Fibroblast of gingiva (primary cell): ENCODE results near the gene GSAP.

Source experiments
- DNase-seq: peaks from one replicate; pipeline ENCODE4 v3.0.0-alpha.2; 2011; ENCODE audit warnings: low read depth

The GSAP gene

DNA sequence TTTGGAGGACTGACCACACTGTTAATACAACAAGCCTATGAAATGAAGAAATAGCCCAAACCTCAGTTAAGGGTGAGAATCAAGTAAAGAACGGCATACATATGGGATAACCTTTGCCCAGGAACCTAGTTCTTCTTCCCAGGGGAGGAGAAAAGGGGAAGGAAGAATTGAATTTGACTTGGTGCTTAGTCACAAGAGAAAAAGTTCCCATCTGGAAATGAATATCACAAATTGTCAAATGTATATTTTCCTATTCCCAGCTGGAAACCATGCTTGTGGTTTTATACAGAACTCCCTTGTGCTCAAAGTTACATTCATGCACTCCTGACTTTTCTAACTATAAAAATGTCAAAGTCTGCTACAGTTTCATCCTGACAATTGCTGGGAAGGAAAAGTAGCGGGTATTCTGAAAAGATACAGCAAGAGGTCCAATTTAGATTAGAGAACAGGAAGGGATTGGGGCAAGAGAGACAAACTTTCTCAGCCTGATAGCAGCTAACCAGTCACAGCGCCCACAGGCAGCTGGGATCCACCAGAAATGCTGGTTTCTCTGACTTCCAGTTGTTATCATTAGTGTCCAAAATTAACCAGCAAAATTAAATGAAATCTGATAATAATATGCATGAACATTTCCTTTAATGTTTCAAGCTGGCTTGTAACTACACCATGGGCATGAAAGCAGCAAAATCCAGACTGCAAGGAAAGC is 18.6 kb upstream of the GSAP start:
- DNase-seq, result no peak

DNA sequence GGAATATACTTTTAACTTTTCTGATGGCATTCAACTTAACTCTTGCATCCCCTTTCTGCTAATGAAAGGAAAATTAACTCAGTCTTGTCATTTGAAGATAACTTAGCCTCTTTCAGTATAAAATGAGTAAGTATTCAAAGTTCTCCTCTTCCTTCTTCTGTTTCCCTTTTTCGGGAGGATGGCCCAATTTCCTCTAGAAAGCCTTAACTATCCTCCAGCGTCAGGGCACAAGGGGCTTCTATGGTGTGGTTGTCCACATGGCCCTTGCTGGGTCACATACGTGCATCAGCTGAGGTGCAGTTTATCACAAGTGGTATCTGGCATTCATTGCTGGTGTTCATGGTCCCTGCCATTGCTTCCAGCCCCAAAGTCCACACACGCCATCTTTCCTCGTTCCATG is 17.8 kb upstream of the GSAP start:
- DNase-seq, result no peak

DNA sequence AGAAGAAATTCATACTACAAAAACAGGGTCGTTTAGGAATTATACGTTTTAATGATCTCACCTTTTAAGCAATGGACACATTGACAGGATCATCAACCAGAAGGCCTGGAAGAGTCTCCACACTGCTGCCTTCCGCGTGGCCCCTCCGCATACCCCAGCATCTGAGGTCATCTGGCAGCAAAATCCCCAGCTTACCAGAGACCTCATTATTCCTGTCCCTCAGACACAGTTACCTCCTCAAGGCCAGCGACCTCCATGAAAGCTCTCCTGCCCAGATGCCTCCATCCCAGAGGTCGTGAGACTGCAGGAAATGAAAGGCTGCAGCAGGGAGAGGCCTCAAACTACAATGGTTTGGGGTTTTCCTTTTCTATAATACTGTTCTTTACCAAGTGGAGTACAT is 14.8 kb upstream of the GSAP start:
- DNase-seq, result no peak

DNA sequence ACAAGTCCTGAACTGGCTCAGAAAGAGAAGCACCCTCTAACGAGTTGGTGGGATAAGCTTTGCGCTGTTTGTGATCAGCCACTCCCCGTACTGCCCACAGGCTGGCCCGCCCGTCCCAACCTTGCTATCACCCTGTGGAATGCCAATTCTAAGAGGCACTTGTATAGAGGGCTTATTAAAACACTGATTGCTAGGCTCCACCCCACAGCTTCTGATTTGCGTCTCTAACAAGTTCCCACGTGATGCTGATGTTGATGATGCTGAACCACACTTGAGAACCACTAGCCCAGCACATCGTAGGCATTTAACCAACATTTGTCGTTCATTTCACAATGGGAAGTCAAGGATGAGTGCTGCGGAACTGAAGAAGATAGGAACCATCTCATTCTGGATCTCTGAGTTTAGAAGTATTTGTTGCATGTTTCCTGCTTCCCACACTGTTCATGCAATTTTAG is 12.7 kb upstream of the GSAP start:
- no peak for DNase-seq

DNA sequence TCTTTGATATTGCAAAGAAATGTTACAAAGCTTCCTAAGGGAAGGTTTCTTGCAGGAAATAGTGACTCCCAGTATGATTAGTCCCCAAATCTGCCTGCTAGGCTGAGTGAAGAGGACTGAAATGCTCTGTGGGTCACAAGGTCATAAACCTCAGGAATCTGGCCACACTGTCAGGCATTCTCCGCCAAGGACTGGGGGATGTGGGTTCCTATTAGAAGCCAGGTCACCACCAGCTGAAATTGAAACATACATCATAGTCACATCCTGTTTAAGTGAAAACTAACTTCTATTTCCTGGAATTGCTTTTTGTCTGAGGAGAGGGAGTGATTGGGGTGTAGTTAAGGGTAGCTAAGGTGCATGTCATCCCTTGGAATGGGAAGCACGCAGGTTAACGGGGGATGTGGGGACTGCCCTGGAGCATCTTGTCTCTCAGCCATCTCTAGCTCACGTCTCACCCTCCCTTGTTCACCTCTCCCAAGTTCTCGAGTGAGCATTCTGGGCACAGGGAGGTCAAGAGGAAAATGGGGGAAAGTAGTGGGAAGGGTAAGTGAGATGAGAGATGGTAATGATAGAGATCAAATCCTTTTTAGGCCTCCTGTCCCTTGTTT is 12.0 kb upstream of the GSAP start:
- no peak for DNase-seq

DNA sequence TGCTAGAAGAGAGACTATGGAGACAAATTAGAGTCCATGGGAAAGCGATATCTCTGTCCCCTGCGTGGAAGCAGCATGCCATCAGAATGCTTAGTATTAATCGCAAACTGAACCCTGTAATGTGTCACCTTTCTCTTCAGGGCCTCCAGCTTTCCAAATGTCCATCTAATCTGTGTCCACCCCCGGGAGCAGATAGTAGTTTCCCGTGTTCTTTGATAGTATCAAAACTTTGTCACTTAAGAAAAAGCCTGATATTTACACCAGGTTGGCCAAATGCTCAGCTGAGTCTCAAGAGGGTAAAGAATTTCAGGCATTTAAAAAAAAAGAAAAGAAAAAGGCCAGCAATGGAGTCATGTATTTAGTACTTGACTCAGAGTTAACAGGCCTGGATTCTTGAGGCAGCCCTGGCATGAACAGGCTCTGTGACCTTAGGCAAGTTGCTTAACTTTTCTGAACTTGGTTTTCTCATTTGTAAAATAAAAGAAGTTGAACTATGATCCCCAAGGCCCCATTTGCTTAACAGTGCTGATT is 10.4 kb upstream of the GSAP start:
- DNase-seq, result peak; percentile 70

DNA sequence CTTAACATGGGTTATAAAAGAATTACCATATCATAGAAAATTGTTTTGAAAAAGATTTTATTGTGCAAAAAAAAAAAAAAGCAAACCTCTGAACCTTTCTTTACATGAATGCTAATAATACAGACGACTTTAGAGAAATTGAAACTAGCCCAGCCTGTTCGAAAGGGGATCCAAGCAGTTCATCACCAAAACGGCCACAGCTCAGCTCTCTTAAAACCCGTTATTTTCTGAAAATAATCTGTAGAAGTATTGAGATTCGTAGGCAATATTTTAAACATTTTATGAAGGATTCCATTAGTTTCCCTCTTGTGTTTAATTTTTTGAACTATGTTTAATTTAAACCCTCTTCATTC is 9.9 kb upstream of the GSAP start:
- DNase-seq, result no peak

DNA sequence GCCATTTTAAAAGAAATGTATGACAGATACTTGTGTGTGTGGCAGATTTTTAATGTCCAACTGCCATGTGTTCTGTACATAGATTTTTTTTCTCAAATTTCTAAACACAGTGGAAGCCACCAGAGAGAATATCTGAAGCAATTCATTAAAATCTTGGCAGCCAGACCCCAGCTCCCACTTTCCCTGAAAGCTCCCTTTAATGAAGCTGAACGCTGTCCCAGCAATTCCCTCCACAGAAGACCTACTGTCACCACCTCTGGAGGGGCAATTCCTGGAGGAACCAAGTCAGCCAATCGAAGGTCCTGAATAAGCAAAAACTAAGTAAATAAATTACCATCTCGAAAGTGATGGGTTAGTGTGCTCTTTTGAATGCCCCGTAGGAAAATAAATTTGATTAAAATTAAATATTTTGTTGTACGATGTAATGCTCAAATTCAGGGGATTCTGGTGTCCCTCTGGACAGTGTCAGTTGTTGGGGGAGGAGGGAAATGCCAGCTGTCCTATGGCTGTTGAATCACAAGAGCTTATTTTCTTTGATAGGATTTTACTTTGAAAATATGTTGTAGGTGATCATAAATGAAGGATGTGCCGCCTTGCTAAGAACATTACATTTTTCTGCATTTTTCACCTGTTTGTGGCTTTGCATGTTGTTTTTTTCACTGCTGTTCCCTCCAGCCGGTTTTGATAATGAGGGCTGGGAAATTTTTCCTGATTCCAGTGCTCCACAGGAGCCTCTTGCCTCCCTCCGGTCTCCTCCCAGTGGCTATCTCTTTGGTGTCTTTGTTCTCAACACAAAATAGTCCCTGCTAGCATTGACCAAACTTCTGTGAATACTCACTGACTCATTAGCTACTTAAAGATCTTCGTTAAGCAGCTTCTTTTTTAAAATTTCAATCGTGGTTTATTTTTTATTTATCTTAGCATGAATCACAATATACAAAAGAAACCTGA is 9.2 kb upstream of the GSAP start:
- DNase-seq, result no peak

DNA sequence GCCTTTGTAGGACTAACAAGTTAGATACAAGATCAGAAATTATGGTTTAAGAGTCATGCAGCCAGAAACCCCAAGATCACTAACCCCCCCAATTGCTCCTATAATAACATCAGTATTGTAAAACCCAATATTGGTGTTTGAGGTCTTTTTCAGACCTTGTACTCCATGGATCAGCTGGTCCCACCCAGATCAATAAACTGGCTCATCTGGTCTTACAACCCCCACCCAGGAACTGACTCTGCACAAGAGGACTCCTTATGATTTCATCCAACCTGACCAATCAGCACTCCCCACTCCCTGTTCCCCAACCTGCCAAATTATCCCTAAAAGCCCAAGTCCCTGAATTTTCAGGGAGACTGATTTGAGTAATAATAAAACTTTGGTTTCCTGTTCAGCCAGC is 6.4 kb upstream of the GSAP start:
- DNase-seq, result no peak

DNA sequence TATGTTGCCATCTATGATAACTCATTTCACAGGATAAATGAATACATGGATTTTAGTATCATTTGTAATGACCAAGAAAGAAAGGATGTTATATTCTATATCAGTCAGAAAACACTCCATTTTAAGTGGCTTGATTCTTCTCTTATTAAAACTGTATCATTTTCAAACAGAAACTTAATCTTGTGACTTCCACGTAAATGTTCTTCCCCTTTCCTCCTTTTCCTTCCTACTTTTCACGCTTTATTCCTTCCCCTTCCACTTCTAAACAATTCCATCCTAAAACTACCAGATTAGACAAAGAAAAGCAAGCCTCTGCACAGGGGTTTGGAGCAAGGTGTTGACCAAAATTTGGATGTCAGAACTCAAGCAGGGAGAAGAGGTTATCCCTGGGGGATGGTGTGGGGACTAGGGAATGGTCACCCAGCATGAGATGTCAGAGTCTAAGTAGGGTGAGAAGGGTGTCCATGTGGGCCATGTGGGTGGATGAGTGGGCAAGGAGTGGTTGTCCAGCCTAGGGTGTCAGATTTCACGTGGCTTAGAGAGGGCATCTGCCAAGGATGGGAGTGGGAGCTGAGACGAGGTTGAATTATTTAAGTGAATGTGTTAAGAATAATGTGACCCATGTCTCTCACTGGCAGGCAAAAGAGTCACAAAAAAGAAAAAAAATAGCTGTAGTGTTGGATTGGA is 5.0 kb upstream of the GSAP start:
- no peak for DNase-seq

DNA sequence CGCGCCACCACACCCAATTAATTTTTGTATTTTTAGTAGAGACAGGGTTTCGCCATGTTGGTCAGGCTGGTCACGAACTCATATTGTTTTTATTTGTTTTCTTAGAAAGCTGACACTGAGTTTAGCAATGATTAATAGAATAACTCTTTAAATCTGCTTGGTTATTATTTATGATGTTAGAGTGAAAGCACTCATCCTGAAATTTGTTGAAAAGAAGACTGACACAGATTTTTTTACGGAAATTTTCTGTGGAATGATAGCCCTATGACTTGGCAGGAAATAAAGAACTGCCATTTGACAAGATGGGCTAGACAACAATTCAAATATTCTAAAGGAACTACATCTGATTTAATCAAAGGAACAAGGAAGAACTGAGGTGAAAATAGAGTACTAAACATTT is 4.3 kb upstream of the GSAP start:
- DNase-seq, result no peak

DNA sequence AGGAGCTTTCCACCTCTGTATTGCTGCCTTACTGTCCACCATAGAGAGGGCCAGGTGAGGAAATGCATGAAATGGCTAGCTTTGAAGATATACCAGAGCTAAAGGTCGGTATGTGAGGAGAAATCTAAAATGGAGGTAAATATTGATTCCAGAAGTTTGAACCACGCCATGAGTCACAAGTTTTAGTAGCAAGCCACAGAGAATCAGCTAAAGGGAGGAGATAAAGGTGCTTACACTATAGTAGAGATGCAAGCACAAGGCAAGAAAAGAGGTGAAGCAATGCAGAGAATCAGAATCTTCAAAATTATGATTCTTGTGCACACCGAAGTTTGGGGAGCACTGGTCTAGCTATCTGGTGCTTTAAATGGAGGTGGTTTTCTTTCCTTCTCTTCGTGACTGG is 3.0 kb upstream of the GSAP start:
- no peak for DNase-seq

DNA sequence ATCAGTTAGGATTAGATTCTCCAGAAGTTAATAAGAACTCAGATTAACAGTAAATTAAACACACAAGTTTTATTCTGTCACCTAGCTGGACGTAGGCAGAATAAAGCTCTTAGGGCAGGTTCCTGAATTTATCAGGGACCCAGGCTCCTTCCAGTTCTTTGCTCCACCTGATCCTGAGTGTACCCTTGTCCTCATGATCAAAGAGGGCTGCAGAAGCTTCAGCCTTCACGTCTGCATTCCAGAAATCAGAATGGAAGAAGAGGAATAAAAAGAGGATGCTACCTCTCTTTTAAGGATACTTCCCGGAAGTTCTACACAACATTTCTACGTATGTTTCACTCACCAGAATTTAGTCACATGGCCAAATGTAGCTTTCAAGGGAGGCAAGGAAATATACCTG is 1.7 kb upstream of the GSAP start:
- DNase-seq, result no peak

DNA sequence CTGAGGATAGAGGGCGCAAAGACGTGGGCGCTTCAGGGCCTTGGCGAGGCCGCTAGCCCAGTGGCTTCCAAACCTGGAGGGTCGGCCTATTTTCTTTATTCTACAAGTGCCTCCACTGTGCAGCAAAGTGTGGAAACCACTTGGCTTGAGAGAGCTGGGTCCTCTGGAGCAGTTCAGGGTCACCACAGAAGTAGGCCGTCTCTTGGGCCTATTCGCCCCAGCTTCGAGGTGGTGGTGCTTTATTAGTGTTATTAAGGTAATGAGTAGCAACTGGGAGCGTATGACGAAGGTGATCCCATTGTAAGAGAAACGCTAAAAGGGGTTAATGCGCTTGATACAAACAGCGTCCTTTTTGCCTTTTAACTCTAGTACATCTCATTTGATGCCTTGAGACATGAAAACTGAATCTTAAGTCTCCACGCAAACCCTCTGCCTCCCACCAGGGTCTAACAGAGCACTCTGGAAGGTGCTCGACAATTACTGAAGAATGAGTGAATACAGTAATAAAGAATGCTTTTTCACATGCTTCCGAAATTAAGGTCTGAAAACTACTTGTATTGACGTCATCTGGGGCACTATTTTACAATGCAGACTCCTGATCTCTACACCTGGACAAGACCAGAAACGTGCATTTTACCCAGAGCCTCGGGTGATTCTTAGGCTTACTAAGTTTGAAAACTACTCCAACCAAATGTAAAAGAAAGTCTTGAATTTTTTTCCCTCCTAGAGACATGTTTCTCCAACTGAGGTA is 647 bp upstream of the GSAP start:
- DNase-seq, result no peak

DNA sequence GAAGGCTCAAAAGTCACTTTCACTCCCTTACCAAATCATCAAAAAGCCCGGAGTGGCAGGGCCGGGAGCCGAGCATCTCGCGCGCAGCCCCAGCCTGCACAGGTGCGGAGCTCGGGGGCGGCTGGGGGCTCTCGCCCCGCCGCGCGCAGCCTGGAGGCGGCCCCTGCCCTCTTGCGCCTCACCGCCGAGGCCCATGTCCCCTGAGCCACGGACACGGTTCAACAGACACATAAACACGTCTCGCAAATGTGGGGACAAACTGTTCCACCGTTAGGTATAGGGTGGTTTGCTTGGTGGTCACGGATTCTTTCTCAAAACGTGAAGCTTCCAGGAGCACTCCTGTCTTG is 700 bp downstream of the GSAP start:
- DNase-seq, result no peak

DNA sequence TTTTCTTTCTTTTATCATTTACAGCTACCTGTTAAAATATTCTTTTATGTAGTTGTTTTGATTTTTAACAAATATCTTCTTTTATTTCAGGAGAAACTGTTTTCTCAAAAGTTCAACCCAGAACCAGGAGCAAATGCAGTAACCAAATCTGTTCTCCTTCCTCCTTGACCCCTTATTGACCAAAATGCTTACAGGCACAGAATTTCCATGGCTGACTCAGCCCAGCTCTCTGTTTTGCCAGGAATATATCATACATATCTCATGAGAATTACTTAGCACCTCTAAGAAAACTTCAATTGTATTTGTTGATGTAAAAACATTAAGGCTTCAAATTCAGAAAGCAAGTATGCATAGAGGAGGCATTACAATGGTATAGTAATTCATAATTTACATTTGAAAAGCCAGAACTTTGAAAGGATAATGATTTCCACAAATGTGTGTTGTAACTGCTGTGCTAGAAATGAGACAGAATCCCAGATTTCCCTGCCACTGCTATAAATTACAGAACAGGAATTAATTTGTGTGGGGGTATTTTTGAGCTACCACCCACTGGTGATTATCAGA is 2.2 kb downstream of the GSAP start:
- DNase-seq, result no peak

DNA sequence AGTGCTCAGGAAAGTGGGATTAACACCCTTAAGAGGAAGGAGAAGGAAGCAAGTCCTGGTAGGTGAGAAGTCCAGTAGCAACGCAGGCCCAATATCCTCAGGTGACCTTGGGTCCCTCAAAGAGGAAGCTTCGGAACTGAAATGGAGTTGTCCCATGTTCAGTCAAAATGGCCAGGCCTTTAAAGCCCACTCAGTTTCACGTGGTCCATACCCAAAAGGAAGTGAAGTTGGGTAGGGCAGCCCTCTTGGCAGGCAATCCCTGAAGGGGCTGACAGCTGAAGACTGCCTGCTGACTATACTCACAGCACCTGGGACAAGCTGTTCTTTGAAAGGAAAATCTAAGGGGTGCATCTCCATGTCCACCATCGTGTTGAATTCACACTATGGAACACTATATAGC is 3.0 kb downstream of the GSAP start:
- no peak for DNase-seq

DNA sequence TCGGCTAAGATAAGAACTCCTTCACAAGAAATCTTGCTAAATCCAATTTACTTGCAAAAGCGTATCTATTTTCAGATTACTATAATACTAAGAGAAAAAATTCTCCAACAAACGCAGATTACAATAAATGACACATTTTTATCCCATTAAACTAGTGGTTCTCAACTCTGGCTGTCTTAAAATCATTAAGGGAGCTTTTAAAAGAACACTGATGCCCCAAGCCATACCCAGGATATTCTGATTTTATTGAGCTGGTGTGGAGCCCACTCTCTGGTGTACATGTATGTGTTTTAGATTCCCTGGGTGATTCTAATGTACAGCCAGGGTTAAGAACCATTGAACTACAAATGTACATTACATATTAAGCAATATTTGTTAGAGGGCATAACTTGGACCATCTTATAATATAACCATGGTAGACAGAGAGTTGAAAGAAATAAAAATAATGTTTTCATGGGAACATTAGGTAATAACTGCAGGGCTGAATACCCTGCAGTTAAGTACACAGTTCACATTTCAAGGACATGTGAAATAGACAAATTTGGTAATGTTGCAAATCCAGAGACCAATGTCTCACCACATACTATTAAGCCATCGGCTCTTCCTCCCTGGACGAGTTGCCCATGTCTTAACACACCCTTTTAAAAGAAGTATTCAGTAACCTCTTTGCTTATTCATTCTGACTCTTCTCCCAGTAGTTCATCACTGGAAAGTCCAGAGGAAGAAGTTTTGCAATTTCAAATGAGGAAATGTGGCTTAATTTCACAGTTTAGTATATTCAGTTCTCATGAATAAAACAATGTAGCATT is 6.2 kb downstream of the GSAP start:
- DNase-seq, result peak; percentile 97

DNA sequence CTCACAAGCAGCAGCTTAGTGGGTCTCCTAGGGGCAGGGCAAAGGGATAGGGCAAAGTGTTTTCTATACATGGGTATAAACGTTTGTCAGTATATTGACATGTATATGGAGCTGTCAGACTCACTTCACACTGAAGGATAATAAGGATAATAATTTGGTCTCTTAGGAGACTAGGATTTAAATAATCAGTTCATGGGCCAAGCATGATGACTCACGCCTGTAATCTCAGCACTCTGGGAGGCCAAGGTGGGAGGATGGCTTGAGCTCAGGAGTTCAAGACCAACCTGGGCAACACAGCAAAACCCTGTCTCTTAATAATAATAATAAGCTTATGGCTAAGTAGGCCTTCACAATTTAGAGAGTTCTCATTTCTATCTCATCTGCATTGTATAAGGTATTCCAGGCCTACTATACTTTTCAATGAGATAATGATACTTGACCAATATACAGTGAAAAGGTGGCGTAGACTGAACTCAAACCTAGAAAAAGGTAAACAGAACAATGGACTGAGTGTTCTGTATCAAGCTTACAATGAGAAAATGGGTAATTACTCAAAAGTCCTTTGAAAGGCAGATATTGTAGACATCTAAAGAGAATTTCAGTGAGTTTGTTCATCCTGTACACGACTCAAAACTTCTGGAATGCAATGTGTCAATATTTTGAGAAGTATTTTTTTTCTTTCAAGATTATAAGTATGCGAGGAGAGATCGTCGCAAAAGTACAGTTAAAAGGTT is 7.0 kb downstream of the GSAP start:
- DNase-seq, result peak; percentile 42

DNA sequence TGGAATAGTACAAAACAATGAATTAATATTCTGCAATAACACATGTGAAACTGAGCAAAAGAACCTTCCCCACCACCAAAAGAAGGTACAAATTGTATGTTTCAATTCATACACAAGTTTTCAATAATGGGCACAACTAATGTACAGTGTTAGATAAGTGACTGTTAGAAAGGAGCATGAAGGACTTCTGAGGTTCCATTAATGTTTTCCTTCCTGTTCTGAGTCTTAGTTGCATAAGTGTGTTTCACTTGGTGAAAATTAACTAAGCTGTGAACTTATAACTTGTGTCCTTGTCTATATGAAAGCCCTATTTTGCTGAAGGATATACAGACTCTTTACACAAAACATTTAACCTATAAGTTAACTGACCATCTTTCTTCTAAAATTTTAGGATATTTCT is 8.2 kb downstream of the GSAP start:
- no peak for DNase-seq
